NOMO-1 treated with dmso at 0.1 percent for 144 hours (cell line): ENCODE data around the gene ZFYVE19.

Source experiments
- DNase-seq: peaks from one replicate; lab custom pipeline; 2025; ENCODE audit not compliant: unreplicated experiment; lab: John Stamatoyannopoulos, UW

ZFYVE19 gene

GRCh38 chr15:40807028-40807887 is at the start of gene ZFYVE19, which contains the start of gene DNAJC17:
Gene ZFYVE19, plus strand, starts transcription at chr15:40807089. Its CDS starts 501 bp downstream, at chr15:40807590.
Gene DNAJC17, minus strand, starts transcription at chr15:40807473. Its CDS starts 27 bp downstream, at chr15:40807446.
- peak; percentile 98 for DNase-seq

GRCh38 chr15:40759961-40760360 is 46.9 kb upstream of the ZFYVE19 start:
- DNase-seq, result no peak

GRCh38 chr15:40762919-40763800 is 43.7 kb upstream of the ZFYVE19 start:
- no peak for DNase-seq

- DNase-seq, result peak; percentile 33
Measured at GRCh38 chr15:40763801-40764628, 42.9 kb upstream of the ZFYVE19 start, which contains the start of gene GCHFR. Gene GCHFR, plus strand, starts transcription at chr15:40764068. Its CDS starts 113 bp downstream, at chr15:40764181.

- DNase-seq, result no peak
Measured at GRCh38 chr15:40764629-40765103, 42.2 kb upstream of the ZFYVE19 start.

GRCh38 chr15:40766194-40766815 is 40.6 kb upstream of the ZFYVE19 start:
- DNase-seq, result no peak

GRCh38 chr15:40766906-40767837 is 39.7 kb upstream of the ZFYVE19 start:
- no peak for DNase-seq

GRCh38 chr15:40767838-40768500 is 38.9 kb upstream of the ZFYVE19 start:
- DNase-seq, result no peak

- DNase-seq, result no peak
Measured at GRCh38 chr15:40768521-40769273, 38.2 kb upstream of the ZFYVE19 start.

- DNase-seq, result peak; percentile 30
Measured at GRCh38 chr15:40769274-40770146, 37.4 kb upstream of the ZFYVE19 start, which contains the start of gene C15orf62. Gene C15orf62, plus strand, starts transcription at chr15:40769980. Its CDS starts 516 bp downstream, at chr15:40770496.

- no peak for DNase-seq
Measured at GRCh38 chr15:40770147-40770721, 36.7 kb upstream of the ZFYVE19 start.

GRCh38 chr15:40771242-40771641 is 35.6 kb upstream of the ZFYVE19 start:
- DNase-seq, result no peak

GRCh38 chr15:40772014-40772413 is 34.9 kb upstream of the ZFYVE19 start:
- DNase-seq, result no peak

GRCh38 chr15:40773496-40773895 is 33.4 kb upstream of the ZFYVE19 start:
- no peak for DNase-seq

GRCh38 chr15:40773902-40774301 is 33.0 kb upstream of the ZFYVE19 start:
- no peak for DNase-seq

GRCh38 chr15:40775007-40775406 is 31.9 kb upstream of the ZFYVE19 start:
- no peak for DNase-seq
